GM23248 (cell line): Measurements from ENCODE around the gene KCND2.

Experiments used
- EZH2 ChIP-seq: fragments of 200-600 bp; sonication (generic); IDR thresholded peaks from 2 replicates; pipeline ENCODE4 v1.6.1; 2018; ENCODE audit warnings: antibody characterized with exemption, mild to moderate bottlenecking; ENCODE audit not compliant: insufficient read depth, poor library complexity, severe bottlenecking
- EZH2phosphoT487 ChIP-seq: fragments of 200-600 bp; sonication (generic); IDR thresholded peaks from 2 replicates; pipeline ENCODE4 v1.6.1; 2018; ENCODE audit warnings: antibody characterized with exemption, moderate library complexity, mild to moderate bottlenecking, low read depth; ENCODE audit not compliant: insufficient read depth

DNA sequence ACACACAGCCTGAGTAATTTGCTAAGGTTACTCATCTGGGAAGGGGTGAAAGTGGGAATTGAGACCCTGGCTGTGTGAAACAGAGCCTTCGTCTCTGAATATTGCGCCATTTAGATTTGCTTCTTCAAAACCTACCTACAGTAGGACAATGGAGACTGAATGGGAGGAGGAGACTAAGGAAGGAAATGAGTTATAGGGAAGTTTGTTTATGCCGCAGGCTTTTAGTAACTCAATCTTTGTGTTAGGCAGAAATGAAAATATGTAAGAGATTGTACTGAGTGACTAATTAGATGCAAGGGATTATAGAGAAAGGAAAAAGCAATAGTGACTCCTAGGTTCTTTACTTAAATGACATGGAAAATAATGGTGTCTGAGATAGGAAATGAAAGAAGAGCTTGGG, 80.2 kb downstream of the KCND2 start:
- TF ChIP-seq EZH2phosphoT487 (no peak), EZH2 (no peak)
